HUES48 (cell line): ENCODE data around the gene CCDC160.

ENCODE experiments used
- H3K27ac ChIP-seq: one replicate; pipeline ENCODE4 v1.7.0; 2013; ENCODE audit warnings: low read depth, low read length, inconsistent platforms
- H3K27me3 ChIP-seq: 2 replicates; pipeline ENCODE4 v1.6.1; 2013; ENCODE audit warnings: mild to moderate bottlenecking, low read length; ENCODE audit not compliant: control insufficient read depth, insufficient read depth
- H3K36me3 ChIP-seq: 2 replicates; pipeline ENCODE4 v1.6.1; 2013; ENCODE audit warnings: low read length; ENCODE audit not compliant: control insufficient read depth, insufficient read depth
- H3K4me1 ChIP-seq: 2 replicates; pipeline ENCODE4 v1.6.1; 2013; ENCODE audit warnings: mild to moderate bottlenecking, low read length; ENCODE audit not compliant: control insufficient read depth, insufficient read depth
- H3K4me3 ChIP-seq: 2 replicates; pipeline ENCODE4 v1.5.1; 2013; ENCODE audit warnings: mild to moderate bottlenecking, low read depth, low read length
- H3K9ac ChIP-seq: 2 replicates; pipeline ENCODE4 v1.6.1; 2013; ENCODE audit warnings: mild to moderate bottlenecking, low read depth, low read length, moderate library complexity
- H3K9me3 ChIP-seq: 2 replicates; pipeline ENCODE4 v1.6.1; 2013; ENCODE audit warnings: low read length; ENCODE audit not compliant: control insufficient read depth, insufficient read depth

Gene CCDC160

GRCh38 chrX:134287346-134287745 is 50.4 kb downstream of the CCDC160 start:
- no peak overlapping the region for H3K4me3 ChIP-seq
- H3K4me1 ChIP-seq, result no peaks in the 10 kb centered on the region
- H3K9ac ChIP-seq, result no peak overlapping the region
- H3K27me3 ChIP-seq, result no peaks in the 10 kb centered on the region
- no peak overlapping the region for H3K27ac ChIP-seq
- 0 out of 2 replicates have a peak, but pooled peaks cover 1% of the 10 kb centered on the region for H3K9me3 ChIP-seq
- no peaks in the 10 kb centered on the region for H3K36me3 ChIP-seq

GRCh38 chrX:134294548-134294947 is 57.6 kb downstream of the CCDC160 start:
- Histone ChIP-seq H3K4me1 (no peaks in the 10 kb centered on the region), H3K4me3 (no peak overlapping the region), H3K36me3 (no peaks in the 10 kb centered on the region), H3K9ac (no peak overlapping the region), H3K27me3 (no peaks in the 10 kb centered on the region), H3K9me3 (0 out of 2 replicates have a peak, but pooled peaks cover 3% of the 10 kb centered on the region), H3K27ac (no peak overlapping the region)
